NCI-H2171 (cell line): Measurements from ENCODE around the gene PRTFDC1.
"Not testable (repeated sequence)": the region's sequence is repeated elsewhere in the genome, so short reads cannot be mapped to it uniquely, and the experiment has no call there.

Experiments
- DNase-seq: peaks from one replicate; lab custom pipeline; 2025; lab: John Stamatoyannopoulos, UW

The PRTFDC1 gene

DNA sequence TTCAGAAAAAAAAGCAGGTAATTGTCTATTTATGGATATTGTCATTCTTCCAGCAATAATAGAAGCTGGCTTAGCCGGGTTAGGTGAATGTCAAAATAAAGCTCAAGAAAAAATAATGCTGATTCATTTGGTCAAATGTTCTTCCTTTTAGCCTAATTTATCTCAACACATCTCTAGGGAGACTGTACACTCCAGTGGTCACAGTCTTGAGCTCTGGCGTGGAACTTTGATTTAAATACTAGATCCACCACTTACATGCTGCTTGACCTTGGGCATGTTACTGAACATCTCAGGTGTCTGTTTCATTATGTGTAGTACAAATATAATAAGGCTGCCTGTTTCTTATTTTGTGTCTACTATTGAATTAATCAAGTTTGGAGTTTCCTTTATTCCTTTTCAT is 22.0 kb downstream of the PRTFDC1 start:
- no peak for DNase-seq

DNA sequence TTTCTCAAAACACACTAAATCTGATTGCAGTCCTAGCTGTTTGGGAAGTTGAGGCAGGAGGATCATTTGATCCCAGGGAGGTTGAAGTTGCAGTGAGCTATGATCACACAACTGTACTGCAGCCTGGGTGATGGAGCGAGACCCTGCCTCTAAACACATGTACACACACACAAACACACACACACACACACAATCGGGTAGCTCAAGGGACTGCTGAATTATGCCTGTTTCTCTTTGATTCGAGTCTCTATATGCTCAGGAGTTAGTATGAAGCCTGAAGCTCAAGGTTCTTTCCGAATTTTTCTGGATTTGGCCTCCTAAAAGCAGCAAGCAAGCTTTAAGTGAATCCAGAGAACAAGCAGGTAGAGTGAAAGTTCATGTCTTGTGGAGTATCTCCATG is 22.5 kb downstream of the PRTFDC1 start:
- no peak for DNase-seq

DNA sequence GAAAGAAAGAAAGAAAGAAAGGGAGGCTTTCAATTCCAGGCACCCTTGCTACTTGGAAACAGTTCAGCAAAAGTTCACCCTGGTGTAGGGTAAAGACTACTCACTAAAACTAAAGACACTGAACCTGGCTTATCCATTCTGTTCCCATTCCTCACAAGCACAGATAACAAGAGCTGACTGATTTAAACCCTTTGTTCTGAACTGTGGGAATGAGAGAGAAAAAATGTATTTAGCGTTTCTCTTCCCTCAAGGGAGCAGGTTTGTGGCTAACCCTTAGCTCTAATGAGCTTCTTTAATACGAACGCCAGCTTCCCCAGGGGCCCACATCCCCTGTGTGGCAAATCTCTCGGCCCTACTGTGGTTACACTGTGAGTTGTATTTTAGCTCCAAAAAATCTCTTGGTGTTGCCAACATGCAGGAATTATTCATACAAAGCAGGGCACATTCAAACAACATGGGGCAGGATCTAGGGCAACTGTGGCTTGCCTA is 23.3 kb downstream of the PRTFDC1 start:
- no peak for DNase-seq

DNA sequence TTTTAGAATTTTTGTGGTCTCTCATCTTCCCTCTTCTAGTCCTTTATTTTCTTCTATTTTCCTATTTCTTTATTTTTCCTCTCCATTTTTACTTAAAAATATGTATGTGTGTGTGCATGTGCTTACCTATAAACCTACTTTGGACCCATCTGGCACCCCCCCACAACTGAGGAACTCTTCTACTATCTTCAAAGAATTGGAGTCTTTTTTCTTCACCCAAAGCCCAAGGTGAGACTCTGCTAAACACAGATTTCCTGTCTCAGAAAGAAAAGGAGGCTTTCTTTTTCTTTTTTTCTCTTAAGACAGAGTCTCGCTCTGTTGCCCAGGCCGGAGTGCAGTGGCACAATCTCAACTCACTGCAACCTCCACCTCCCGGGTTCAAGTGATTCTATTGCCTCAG is 24.2 kb downstream of the PRTFDC1 start:
- DNase-seq, result no peak

DNA sequence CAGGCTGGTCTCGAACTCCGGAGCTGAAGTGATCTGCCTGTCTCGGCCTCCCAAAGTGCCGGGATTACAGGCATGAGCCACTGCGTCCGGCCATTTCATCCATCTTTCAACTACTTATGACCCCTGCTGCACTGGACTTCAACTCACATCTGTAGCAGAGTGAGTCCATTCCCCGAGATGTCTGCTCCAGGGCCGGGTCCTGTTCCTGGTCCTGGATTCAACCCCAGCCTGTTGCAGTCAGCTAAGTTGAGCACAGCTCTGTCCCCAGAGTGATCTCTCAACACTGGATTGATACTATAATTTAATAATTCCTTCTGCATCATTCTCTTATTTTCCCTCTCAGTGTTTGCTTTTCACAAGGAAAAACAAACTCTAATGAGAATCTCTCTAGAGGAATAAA is 25.8 kb downstream of the PRTFDC1 start:
- DNase-seq, result no peak

DNA sequence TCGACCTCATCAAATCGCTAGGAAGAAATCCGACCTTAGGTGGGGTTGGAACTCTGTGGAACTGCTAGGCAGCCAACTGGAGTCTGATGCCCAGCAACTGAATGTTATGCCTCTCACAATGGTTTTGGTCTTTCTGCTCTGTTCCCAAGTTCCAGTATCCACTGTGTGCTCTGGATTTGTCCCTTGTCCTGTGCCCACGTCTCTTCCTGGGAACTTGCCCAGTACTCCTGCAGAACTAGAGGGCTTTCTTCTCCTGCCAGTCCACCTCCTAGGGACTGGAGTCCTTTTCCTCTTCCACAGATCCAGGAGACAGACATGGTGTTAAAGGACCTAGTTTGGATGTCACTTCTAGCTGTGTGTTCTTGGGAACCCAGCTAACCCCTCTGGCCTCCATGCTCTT is 26.6 kb downstream of the PRTFDC1 start:
- no peak for DNase-seq

DNA sequence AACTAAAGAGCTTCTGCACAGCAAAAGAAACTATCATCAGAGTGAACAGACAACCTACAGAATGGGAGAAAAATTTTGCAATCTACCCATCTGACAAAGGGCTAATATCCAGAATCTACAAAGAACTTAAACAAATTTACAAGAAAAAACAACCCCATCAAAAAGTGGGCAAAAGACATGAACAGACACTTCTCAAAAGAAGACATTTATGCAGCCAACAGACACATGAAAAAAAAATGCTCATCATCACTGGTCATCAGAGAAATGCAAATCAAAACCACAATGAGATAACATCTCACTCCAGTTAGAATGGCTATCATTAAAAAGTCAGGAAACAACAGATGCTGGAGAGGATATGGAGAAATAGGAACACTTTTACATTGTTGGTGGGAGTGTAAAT is 27.9 kb downstream of the PRTFDC1 start:
- DNase-seq, result not testable (repeated sequence)

DNA sequence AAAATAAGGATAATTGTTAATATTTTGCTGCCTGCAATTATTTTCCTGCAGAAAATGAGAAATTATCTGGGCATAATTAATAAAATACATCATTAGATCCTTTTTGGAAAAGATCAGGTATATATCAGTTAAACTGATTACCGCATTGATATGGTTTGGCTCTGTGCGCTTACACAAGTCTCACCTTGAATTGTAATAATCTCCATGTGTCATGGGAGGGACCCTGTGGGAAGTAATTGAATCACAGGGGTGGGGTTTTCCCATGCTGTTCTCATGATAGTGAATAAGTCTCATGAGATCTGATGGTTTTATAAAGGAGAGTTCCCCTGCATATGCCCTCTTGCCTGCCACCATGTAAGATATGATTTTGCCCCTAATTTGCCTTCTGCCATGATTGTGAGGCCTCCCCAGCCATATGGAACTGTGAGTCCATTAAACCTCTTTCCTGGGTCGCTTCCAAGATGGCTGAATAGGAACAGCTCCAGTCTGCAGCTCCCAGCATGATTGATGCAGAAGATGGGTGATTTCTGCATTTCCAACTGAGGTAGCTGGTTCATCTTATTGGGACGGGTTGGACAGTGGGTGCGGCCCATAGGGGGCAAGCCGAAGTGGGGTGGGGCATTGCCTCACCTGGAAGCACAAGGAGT is 30.1 kb downstream of the PRTFDC1 start:
- not testable (repeated sequence) for DNase-seq

DNA sequence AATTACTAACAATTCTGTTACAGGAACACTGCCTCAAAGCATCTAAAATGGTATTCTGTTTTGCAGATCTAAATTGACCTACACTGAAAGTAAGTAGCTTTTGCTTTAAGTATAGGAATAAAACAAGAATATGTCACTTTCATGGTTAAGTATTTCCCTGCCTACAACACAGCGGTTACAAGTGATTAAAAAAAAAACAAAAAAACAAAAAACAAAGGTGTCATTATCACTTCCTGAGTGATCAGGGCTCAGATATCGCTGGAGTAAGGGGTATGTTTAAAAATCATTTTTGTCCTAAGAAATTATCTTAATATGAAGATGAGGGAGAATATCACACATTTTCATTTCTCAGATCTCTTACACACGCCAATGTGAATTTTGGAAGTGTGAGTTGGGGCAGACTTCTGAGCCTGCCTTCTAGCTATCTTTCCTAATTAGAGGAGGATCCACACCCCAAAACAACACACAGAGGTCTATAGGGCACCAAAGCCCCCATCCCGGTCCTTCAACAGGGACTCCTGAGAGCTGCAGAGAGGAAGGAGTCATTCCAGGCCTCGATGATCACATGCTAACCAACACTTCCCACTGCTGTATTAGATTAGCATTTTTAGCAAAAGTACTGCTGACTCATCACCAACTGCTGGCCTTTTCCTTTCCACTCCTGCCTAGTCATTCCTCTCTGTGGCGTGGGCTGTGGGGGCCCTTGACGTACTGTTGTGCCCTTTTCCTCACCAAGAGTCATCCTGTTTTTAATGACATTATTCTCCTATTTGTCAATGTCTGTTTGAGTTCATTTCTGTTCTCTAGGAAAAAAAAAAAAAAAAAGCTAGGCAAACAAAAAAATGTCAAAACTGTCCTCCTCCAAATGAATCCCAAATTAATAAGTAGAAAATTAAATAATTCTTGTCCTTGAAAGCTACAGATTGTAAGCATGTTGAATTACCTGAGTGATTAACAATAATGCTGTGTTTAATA is 31.2 kb downstream of the PRTFDC1 start:
- no peak for DNase-seq

DNA sequence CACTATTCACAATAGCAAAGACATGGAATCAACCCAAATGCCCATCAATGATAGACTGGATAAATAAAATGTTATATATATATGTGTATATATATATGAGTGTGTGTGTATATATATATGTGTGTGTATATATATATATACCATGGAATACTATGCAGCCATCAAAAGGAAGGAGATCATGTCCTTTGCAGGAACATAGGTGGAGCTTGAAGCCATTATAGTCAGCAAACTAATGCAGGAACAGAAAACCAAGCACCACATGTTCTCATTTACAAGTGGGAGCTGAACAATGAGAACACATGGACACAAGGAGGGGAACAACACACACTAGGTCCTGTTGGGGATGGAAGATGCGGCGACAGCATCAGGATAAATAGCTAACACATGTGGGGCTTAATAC is 32.2 kb downstream of the PRTFDC1 start:
- DNase-seq, result not testable (repeated sequence)

DNA sequence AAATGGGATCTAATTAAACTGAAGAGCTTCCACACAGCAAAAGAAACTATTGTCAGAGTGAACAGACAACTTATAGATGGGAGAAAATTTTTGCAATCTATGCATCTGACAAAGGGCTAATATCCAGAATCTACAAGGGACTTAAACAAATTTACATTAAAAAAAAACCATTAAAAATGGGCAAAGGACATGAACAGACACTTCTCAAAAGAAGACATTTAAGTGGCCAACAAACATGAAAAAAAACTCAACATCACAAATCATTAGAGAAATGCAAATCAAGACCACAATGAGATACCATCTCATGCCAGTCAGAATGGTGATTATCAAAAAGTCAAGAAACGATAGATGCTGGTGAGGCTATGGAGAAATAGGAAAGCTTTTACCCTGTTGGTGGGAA is 32.8 kb downstream of the PRTFDC1 start:
- not testable (repeated sequence) for DNase-seq

DNA sequence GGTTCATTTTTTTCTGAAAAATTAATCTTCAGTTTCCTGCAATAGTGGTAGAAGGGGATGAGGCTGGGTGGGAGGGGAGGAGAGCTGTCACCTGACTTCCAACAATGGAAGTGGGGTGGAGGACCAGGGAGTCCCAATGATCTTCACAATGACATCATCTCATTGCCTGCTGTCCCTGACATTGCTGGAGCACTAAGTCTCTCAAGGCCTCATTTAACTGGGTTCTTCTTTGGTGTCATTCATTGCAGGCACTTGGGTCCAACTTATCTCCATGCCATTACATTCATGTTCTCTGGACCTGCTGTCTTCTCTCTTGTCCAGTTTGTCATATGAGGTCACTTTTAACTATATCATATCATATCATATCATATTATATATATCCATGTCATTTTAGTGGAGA is 34.4 kb downstream of the PRTFDC1 start:
- no peak for DNase-seq

DNA sequence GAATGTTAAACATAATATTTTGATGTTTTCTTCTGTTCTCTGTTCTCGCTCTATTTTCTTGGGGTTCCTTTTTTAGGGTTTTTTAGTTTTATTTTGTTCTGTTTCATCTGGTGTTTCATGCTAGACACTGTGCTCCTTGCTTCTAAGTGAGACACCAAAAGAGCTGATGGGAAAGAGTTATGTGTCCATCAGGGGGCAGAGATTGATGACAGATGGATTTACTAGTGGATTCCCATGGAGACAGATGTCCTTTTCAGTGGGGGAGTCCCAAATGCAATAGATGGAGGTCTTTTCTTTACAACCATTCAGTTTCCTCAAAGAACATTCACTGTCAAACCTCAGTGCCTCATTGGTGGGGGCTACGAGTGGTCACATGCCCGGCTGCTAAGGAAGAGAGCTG is 34.9 kb downstream of the PRTFDC1 start:
- no peak for DNase-seq

DNA sequence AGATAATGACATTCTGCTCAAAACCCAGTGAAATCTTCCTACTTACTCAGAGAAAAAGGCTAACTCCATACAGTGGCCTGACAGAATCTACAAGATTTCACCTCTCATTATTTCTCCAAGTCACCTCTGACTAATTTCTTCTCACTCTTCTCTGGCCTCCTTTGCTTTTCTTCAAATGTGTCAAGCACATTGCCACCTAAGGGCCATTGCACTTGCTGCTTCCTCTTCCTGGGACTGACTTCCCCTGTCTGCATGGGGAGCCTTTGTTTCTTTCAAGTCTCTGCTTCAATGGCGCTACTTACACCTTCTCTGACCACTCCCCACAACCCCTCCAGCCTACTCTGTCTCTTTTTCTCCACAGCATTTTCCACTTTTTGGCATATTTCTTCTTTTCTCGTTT is 36.0 kb downstream of the PRTFDC1 start:
- no peak for DNase-seq

DNA sequence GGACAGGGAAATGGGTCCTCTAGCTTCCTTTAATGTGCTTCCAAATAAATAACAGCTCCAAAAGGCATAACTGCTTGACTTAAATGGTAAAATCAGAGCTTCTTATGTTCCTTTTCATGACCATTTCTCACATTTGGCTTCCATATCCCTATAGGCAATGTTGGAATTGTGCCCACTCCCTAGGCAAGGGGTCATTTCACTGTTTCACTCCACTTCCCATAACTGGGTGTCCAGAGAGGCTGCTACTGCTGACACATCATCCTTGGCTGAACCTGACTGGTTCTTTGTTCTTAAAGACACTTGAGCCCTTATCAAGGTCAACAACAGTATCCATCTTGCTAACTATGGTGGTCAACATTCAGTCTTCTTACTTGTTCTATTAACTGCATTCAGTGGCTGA is 37.1 kb downstream of the PRTFDC1 start:
- no peak for DNase-seq

DNA sequence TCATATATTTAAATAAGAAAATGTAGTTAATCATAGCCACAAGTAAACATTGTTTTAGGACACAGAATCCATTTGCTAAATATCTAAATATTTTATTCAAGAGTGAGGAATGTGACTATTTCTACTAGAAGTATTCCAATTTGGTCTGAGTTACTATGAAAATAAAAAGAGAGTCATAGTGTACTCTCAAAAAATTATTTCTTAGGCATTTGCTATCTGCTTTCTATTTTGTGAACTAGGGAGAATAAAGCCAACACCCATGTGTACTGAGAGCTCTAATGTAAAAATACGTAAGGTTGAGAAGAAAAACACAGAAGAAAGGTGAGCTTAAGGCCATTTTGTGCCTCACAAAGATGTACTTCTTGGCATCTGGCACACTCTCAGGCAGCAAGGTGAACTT is 38.3 kb downstream of the PRTFDC1 start:
- no peak for DNase-seq

DNA sequence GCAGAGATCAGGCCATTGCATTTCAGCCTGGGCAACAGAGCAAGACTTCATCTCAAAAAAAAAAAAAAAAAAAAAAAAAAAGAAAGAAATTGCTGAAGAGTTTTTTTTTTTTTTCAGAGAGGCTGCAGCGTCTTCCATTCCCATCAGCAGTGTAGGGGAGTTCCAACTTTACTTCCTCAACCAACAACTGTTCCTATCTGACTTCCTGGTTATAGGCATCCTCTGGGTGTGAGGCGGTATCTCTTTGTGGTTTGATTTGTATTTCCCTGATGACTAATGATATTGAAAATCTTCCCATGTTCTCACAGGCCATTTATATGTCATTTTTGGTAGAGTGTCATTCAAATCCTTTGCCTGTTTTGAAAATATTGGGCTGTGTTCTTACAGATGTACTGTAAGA is 40.2 kb downstream of the PRTFDC1 start:
- no peak for DNase-seq

DNA sequence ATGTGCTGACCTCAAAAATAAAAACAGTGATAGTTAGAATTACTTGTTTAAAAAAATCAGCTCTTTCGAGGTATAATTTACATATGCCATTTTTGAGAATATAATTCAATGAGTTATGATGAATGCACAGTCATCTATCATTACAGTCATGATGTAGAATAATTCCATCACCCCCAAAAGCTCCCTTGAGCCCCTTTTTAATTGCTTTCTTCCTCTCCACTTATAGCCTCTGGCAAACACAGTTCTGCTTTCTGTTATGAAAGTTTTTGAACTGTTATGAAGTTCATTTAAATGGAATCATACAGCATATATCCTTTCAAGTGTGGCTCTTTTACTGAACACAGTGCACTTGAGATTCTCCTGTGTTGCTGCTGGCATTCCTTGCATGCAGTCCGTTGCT is 41.4 kb downstream of the PRTFDC1 start:
- DNase-seq, result no peak

DNA sequence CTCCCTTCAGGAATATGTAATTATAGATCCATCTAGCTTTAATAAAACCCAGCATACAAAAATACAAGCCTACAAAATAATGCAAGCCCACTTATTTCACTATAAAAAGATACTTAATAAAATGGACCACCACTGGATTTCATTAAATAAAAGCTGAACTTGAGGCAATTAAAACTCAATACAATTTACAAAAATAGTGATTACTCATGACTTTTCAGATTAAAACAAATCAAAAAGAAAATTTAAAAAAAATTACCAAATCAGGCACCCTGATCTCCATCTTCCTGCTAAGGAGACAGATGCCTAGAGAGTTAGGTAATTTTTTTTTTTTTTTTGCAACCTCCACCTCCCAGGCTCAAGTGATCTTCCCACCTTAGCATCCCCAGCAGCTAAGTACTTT is 41.8 kb downstream of the PRTFDC1 start:
- no peak for DNase-seq

DNA sequence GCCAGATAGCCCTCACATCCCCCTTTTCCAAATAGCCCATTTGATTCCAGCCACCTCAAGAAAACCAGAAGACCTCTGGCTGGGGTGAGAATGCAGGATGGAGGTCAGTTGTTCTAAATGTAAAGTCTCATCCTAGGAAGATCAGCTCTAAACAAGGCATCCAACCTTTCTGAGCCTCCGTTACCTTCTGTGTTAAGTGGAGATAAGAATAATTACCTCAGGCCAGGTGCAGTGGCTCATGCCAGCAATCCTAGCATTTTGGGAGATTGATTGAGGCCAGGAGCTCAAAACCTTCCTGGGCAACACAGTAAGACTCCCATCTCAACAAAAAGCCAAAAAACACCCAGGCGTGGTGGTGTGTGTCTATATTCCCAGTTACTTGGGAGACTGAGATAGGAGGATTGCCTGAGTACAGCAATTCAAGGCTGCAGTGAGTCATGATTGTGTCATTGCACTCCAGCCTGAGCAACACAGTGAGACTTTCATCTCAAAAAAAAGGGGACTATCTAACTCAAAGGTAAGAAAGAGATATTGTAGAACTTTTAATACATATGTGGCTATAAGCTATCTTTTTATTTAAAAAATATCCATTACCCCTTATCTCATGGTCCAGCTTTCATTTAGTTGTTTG is 43.5 kb downstream of the PRTFDC1 start:
- no peak for DNase-seq

DNA sequence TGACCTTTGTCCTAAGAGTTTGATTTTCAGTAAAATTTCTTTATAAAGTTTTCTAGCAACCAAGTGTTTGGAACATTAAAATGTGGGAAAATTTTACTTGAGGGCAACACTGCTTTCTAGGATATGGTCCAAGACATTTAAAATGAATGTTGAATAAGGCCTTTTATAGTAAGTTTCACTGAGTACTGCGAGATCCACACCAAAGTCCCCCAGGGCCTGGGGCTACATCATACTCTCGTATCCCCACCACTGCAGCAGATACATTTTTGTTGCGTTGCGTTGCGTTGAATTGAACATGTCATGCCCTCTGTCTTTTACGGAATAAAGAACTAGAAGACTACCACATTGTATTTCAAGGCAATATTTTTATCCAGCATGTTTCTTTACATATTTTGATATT is 44.5 kb downstream of the PRTFDC1 start:
- DNase-seq, result no peak

DNA sequence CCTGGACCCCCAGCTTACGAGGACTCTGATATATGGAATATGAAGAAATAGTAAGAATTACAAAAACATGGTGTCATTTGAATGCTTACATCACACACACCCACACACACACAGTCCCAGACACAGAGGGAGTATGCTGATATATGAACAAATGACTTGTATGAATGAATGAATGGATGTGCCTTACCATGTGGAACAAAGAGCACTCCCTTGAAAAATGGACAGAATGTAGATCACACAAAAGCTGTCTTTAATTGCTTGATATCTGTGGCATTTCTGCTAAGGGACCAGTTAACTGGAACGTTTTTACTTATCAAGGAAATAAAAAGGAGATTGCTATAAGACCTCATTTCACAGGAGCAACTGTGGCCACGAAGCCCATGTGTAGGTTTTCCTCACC is 46.0 kb downstream of the PRTFDC1 start:
- no peak for DNase-seq

DNA sequence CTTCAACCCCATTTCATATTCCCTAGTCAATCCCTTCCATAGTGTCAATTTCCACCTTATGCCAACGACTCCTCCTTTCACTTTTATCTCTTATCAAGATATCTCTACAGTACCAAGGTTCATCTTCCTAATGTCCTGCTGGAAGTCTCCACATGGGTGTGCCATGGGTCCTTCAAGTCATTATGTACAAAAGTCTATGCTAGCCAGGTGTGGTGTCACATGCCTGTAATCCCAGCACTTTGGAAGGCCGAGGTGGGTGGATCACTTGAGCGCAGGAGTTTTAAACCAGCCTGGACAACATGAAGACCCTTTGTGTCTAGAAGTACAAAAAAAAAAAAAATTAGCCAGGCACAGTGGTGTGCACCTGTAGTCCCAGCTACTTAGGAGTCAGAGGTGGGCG is 47.6 kb downstream of the PRTFDC1 start:
- DNase-seq, result no peak
